Retinal pigment epithelial cell (primary cell): Measurements from ENCODE around the gene MUC6.

Experiments
- DNase-seq: peaks from one replicate; pipeline ENCODE4 v3.0.0-alpha.2; 2010; ENCODE audit warnings: low read depth
- H3K4me3 ChIP-seq: 2 replicates; pipeline ENCODE4 v1.5.1; 2011; ENCODE audit warnings: mild to moderate bottlenecking, low read length, control low read depth, moderate library complexity
- TF ChIP-seq, protein P1 (sequence below): conservative IDR thresholded peaks from 2 replicates; pipeline ENCODE4 v1.5.1; 2011; ENCODE audit warnings: low read depth, low read length, control low read depth, inconsistent platforms

Gene MUC6

DNA sequence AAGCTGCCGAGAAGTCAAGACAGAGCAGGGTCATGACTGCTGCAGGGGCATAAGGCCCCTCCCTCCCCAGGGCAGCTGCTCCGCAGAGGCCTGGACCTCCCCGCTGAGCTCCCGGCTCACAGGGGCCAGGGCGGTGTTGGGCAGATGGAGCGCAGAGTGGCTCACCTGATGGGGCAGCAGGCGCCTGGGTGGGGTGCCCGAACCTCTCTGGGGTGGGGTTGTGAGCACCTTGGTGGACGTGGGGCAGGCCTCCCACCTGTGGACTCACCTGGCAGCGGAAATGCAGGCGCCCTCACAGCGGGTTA lies 22.9 kb downstream of the MUC6 start:
- H3K4me3 ChIP-seq = no peak overlapping the region
- TF ChIP-seq, protein P1, sequence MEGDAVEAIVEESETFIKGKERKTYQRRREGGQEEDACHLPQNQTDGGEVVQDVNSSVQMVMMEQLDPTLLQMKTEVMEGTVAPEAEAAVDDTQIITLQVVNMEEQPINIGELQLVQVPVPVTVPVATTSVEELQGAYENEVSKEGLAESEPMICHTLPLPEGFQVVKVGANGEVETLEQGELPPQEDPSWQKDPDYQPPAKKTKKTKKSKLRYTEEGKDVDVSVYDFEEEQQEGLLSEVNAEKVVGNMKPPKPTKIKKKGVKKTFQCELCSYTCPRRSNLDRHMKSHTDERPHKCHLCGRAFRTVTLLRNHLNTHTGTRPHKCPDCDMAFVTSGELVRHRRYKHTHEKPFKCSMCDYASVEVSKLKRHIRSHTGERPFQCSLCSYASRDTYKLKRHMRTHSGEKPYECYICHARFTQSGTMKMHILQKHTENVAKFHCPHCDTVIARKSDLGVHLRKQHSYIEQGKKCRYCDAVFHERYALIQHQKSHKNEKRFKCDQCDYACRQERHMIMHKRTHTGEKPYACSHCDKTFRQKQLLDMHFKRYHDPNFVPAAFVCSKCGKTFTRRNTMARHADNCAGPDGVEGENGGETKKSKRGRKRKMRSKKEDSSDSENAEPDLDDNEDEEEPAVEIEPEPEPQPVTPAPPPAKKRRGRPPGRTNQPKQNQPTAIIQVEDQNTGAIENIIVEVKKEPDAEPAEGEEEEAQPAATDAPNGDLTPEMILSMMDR = no peak
- DNase-seq = no peak

DNA sequence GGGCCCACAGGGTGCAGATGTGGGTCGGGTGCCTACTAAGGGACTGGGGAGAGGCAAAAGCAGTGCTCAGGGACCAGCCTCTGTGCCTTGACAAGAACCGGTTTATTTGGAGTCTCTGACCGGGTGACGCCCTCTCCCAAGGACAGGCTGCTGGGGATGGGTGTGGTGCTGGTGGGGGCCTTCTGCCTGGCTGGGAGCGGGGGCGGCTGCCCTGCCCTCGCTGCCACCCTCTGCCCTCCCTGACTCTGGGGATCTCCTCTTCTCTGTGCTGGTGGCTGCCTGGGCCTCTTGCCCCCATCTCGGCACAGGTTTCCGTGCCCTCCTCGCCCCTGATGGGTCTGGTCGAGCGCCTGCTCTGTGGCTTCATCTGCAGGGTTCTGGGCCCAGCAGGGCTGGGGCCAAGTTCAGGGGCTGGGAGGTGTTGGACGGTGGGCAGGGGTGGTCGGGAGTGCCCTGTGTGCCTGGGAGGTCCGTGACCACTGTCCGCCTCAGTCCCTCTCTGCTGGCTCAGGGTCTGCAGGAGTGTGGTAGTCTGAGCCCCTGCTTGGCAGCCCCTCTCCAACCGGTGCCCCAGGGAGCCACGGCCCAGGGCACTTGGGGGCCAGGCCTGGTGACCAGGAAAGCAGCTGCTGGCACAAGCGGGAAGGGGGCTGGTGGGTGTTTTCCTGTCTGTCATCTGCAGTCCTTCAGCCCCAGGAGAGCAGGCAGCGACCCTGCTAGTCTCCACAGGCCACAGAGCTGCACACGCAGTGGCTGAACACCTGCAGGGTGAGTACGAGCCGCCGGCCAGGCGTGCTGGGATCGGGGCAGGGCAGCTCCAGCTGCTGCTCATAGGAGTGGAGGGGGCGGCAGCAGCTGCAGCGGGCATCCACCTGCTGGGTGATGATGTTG lies 23.5 kb downstream of the MUC6 start:
- H3K4me3 ChIP-seq = no peak overlapping the region
- no peak for DNase-seq
- TF ChIP-seq, protein P1 = no peak

- no peak for DNase-seq
- TF ChIP-seq, protein P1 = no peak
- no peak overlapping the region for H3K4me3 ChIP-seq
Measured at GRCh38 chr11:1012291-1012690, 24.2 kb downstream of the MUC6 start.

- H3K4me3 ChIP-seq = no peak overlapping the region
- DNase-seq = no peak
- TF ChIP-seq, protein P1 = no peak
Measured at GRCh38 chr11:1011320-1011698, 25.2 kb downstream of the MUC6 start.

DNA sequence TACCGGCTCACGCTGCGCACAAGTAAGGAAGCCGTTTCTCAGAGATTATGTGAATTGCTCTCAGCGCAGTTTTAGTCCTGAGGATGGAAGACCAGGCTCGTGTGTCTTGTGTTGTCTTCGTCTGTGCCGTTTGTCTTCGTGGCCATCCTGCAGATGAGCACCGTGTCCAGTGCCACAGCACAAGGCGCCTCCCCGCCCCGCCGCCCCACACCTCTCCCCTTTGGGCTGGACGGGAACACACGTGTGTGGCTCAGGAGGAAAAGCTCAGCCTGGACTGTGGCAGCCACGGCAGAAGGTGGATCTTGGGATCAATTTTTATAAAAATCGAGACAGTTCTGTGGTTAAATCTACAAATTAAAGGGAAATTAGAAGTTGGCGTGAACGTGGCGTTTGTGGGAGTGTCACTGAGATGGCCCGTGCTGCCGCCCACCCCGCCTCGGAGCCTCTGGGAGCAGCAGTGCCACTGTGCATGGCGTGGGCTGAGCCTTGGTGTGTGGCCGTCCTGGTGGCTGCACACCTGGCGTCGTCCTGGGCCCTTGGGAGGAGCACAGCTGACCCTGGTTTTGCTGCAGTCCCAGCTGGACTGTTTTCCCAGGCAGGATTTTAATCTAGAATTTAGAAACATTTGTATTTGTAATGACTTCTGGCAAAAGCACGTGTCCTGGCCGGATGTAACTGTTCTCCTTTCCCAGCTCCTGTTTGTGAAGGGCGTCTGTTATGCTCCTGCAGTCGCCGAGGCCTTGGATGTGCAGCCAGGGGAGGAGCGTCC lies 25.8 kb downstream of the MUC6 start:
- TF ChIP-seq, protein P1 = no peak
- no peak overlapping the region for H3K4me3 ChIP-seq
- no peak for DNase-seq

DNA sequence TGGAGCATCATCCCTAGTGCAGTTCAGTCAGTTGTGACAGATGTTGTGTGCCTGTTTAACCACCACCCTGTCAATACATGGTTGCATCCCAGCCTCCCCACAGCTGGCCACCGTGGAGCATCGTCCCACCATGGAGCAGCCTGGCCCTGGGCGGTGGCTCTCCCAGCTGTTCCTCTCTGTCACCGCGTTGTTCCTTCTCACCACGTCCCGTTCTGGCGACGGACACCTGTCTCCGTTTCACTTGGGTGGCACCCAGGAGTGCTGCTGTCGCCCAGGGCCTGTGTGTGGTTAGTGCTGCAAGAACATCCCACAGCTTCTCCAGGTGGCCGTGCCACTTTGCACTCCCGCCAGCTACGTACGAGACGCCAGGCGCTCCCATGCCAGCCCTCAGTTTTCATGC lies 26.5 kb downstream of the MUC6 start:
- H3K4me3 ChIP-seq = no peak overlapping the region
- TF ChIP-seq, protein P1 = no peak
- no peak for DNase-seq

DNA sequence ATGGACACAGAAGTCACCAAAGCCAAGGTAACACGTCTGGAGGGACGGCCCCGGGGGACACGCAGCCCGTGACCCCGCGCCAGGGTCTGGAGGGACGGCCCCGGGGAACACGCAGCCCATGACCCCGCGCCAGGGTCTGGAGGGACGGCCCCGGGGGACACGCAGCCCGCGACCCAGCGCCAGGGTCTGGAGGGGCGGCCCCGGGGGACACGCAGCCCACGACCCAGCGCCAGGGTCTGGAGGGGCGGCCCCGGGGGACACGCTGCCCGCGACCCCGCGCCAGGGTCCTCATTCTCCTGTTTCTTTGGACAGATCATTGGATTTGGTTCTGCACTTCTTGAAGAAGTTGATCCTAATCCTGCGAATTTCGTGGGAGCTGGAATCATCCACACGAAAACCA lies 27.1 kb downstream of the MUC6 start:
- H3K4me3 ChIP-seq = no peak overlapping the region
- no peak for DNase-seq
- TF ChIP-seq, protein P1 = no peak
